GM12878 (cell line): ENCODE measurements around the gene PRKCI. TPM values are rescaled to one million over a fixed set of nuclear protein-coding genes. Genes with fewer than 3 reads are reported as not detected.

Experiments used
- ATF2 ChIP-seq: IDR thresholded peaks from 2 replicates; pipeline ENCODE4 v1.6.1; 2012; ENCODE audit warnings: low read length, inconsistent platforms
- ATF7 ChIP-seq: fragments of 450-650 bp; IDR thresholded peaks from 2 replicates; pipeline ENCODE4 v1.6.1; 2016; ENCODE audit warnings: low read depth, mild to moderate bottlenecking
- BHLHE40 ChIP-seq, 2 experiments: fragments of 450-650 bp in 1 of 2; IDR thresholded peaks; 2 replicates each; pipeline ENCODE4 v1.6.1; 2011 to 2017; ENCODE audit warnings: low read depth in 2 of 2, borderline replicate concordance in 1 of 2, improper control_type of control experiment in 1 of 2, low read length in 1 of 2, mild to moderate bottlenecking in 1 of 2
- CBX3 ChIP-seq: fragments of 200-600 bp; sonication (generic); IDR thresholded peaks from 2 replicates; pipeline ENCODE4 v1.6.1; 2016; ENCODE audit warnings: low read depth, borderline replicate concordance
- CHD4 ChIP-seq: fragments of 200-600 bp; sonication (generic); IDR thresholded peaks from 2 replicates; pipeline ENCODE4 v1.6.1; 2016; ENCODE audit warnings: mild to moderate bottlenecking
- CREB1 ChIP-seq: IDR thresholded peaks from 2 replicates; pipeline ENCODE4 v1.6.1; 2012; ENCODE audit warnings: low read depth, mild to moderate bottlenecking, inconsistent platforms
- ESRRA ChIP-seq: IDR thresholded peaks from 2 replicates; pipeline ENCODE4 v1.6.1; 2012; ENCODE audit warnings: mild to moderate bottlenecking, low read length, improper control_type of control experiment
- GATAD2B ChIP-seq: fragments of 450-650 bp; conservative IDR thresholded peaks from 2 replicates; pipeline ENCODE4 v1.6.1; 2017; ENCODE audit warnings: low read depth, mild to moderate bottlenecking, moderate library complexity
- HDGF ChIP-seq: fragments of 450-650 bp; IDR thresholded peaks from 2 replicates; pipeline ENCODE4 v1.6.1; 2016; ENCODE audit warnings: antibody characterized with exemption
- IRF3 ChIP-seq: fragments of 450-650 bp; IDR thresholded peaks from 2 replicates; pipeline ENCODE4 v1.6.1; 2014; ENCODE audit warnings: mild to moderate bottlenecking
- KDM1A ChIP-seq: fragments of 200-600 bp; sonication (generic); IDR thresholded peaks from 2 replicates; pipeline ENCODE4 v1.6.1; 2016; ENCODE audit warnings: borderline replicate concordance
- MEF2B ChIP-seq: fragments of 450-650 bp; IDR thresholded peaks from 2 replicates; pipeline ENCODE4 v1.6.1; 2018; ENCODE audit warnings: mild to moderate bottlenecking, moderate library complexity; ENCODE audit not compliant: partially characterized antibody, poor library complexity, severe bottlenecking
- MTA2 ChIP-seq: fragments of 450-650 bp; IDR thresholded peaks from 2 replicates; pipeline ENCODE4 v1.6.1; 2016; ENCODE audit warnings: low read depth, mild to moderate bottlenecking, moderate library complexity
- NFYB ChIP-seq: IDR thresholded peaks from 2 replicates; pipeline ENCODE4 v1.6.1; 2011; ENCODE audit warnings: low read depth, mild to moderate bottlenecking, low read length, improper control_type of control experiment, moderate library complexity; ENCODE audit not compliant: insufficient read depth
- PAX5 ChIP-seq: IDR thresholded peaks from 2 replicates; pipeline ENCODE4 v1.6.1; 2011; ENCODE audit warnings: low read depth, low read length, borderline replicate concordance
- PBX3 ChIP-seq: IDR thresholded peaks from 2 replicates; pipeline ENCODE4 v1.6.1; 2011; ENCODE audit warnings: mild to moderate bottlenecking, low read depth, low read length, moderate library complexity; ENCODE audit not compliant: insufficient replicate concordance
- PML ChIP-seq: IDR thresholded peaks from 2 replicates; pipeline ENCODE4 v1.6.1; 2012; ENCODE audit warnings: low read length, inconsistent platforms
- POLR2AphosphoS2 ChIP-seq: IDR thresholded peaks from 2 replicates; pipeline ENCODE4 v1.6.1; 2011; ENCODE audit warnings: low read depth, mild to moderate bottlenecking, low read length, improper control_type of control experiment, moderate library complexity
- RAD21 ChIP-seq: IDR thresholded peaks from 2 replicates; pipeline ENCODE4 v1.6.1; 2011; ENCODE audit warnings: mild to moderate bottlenecking, low read depth, low read length, moderate library complexity; ENCODE audit not compliant: insufficient read depth
- RBBP5 ChIP-seq: fragments of 200-600 bp; sonication (generic); conservative IDR thresholded peaks from 2 replicates; pipeline ENCODE4 v1.6.1; 2016
- RCOR1 ChIP-seq: conservative IDR thresholded peaks from 2 replicates; pipeline ENCODE4 v1.6.1; 2012; ENCODE audit warnings: low read depth, low read length, improper control_type of control experiment
- SP1 ChIP-seq: IDR thresholded peaks from one replicate; pipeline ENCODE4 v1.6.1; 2011; ENCODE audit warnings: low read depth, low read length
- SUZ12 ChIP-seq: fragments of 200-600 bp; sonication (generic); IDR thresholded peaks from one replicate; pipeline ENCODE4 v1.6.1; 2018; ENCODE audit warnings: antibody characterized with exemption, mild to moderate bottlenecking; ENCODE audit not compliant: unreplicated experiment
- ZBTB4 ChIP-seq: fragments of 450-650 bp; formaldehyde crosslinking; IDR thresholded peaks from 2 replicates; pipeline ENCODE4 v1.4.0; 2022; ENCODE audit warnings: mild to moderate bottlenecking, moderate library complexity
- ZNF24 ChIP-seq: fragments of 450-650 bp; IDR thresholded peaks from 2 replicates; pipeline ENCODE4 v1.6.1; 2017; ENCODE audit warnings: antibody characterized with exemption, mild to moderate bottlenecking
- ZNF384 ChIP-seq: IDR thresholded peaks from 2 replicates; pipeline ENCODE4 v1.6.1; 2012; ENCODE audit warnings: low read depth, mild to moderate bottlenecking, low read length, improper control_type of control experiment, borderline replicate concordance
- ZSCAN29 ChIP-seq: fragments of 450-650 bp; IDR thresholded peaks from 2 replicates; pipeline ENCODE4 v1.6.1; 2017; ENCODE audit warnings: mild to moderate bottlenecking, moderate library complexity
- ZZZ3 ChIP-seq: IDR thresholded peaks from 2 replicates; pipeline ENCODE4 v1.6.1; 2011; ENCODE audit warnings: low read depth; ENCODE audit not compliant: control insufficient read depth, insufficient read length
- polyA plus RNA-seq, 11 experiments: library from polyadenylated mRNA; depleted of rRNA in 4 of 11; unstranded in 6 of 11; stranded (reverse) in 5 of 11; fragments of >200 nt; fragmentation: Nextera tagmentation in 4 of 11; fragmentation: Illumina TruSeq in 1 of 11; extraction: Ambion mirVana in 4 of 11; extraction: Trizol in 1 of 11; gene quantifications; 1 replicate in 1 of 11; 2 replicates in 10 of 11; pipeline versions ENCODE4 v1.2.1 to v1.2.3, GENCODE V29; 2011 to 2016; ENCODE audit warnings: inconsistent platforms in 2 of 11, missing spikeins in 2 of 11, low read depth in 1 of 11
- total RNA-seq, 4 experiments: library from RNA; depleted of rRNA in 3 of 4; stranded (reverse); fragments of >200 nt in 3 of 4; fragmentation: Illumina TruSeq in 1 of 4; extraction: Trizol in 1 of 4; gene quantifications; 2 replicates each; pipeline versions ENCODE4 v1.2.1 to v1.2.3, GENCODE V29; 2013 to 2021

PRKCI gene
- total and polyA plus RNA-seq, 10 of the 15 experiments (the other 5 are each of a cell fraction or from before 2014, with no cell fraction given): 3.5 to 15.4 (median 11.8) TPM

GRCh38 chr3:170331143-170331542 lies 108.9 kb downstream of the PRKCI start (continued):
- TF ChIP-seq BHLHE40 (IDR thresholded peaks at IDR 0.05; ENCODE audit: borderline replicate concordance in 1 of 2, low read depth in 2 of 2, low read length in 1 of 2) (peak; percentile 79 to 91), ZZZ3 (no peak), ESRRA (no peak), IRF3 (no peak), ZNF24 (peak; percentile 72; the same call in 1 of the 2 replicates), MTA2 (peak; percentile 77), NFYB (no peak), ATF2 (no peak), KDM1A (no peak), MEF2B (peak; percentile 43), PAX5 (no peak), POLR2AphosphoS2 (no peak), GATAD2B (peak; percentile 38; the same call in 1 of the 2 replicates), PML (no peak), SUZ12 (no peak), RAD21 (no peak), ZNF384 (no peak), RBBP5 (no peak), ATF7 (no peak), PBX3 (no peak), ZSCAN29 (no peak), SP1 (no peak), ZBTB4 (CRISPR knock-in tag) (no peak), RCOR1 (no peak), CHD4 (no peak), CREB1 (no peak), CBX3 (no peak), HDGF (no peak)
